NCI-H2196 (cell line): ENCODE measurements around the gene AP5Z1.

ENCODE experiments used
- DNase-seq: peaks from one replicate; lab custom pipeline; 2025; ENCODE audit not compliant: unreplicated experiment; lab: John Stamatoyannopoulos, UW

Gene AP5Z1, protein sequence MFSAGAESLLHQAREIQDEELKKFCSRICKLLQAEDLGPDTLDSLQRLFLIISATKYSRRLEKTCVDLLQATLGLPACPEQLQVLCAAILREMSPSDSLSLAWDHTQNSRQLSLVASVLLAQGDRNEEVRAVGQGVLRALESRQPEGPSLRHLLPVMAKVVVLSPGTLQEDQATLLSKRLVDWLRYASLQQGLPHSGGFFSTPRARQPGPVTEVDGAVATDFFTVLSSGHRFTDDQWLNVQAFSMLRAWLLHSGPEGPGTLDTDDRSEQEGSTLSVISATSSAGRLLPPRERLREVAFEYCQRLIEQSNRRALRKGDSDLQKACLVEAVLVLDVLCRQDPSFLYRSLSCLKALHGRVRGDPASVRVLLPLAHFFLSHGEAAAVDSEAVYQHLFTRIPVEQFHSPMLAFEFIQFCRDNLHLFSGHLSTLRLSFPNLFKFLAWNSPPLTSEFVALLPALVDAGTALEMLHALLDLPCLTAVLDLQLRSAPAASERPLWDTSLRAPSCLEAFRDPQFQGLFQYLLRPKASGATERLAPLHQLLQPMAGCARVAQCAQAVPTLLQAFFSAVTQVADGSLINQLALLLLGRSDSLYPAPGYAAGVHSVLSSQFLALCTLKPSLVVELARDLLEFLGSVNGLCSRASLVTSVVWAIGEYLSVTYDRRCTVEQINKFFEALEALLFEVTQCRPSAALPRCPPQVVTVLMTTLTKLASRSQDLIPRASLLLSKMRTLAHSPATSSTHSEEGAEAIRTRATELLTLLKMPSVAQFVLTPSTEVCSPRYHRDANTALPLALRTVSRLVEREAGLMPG

DNA sequence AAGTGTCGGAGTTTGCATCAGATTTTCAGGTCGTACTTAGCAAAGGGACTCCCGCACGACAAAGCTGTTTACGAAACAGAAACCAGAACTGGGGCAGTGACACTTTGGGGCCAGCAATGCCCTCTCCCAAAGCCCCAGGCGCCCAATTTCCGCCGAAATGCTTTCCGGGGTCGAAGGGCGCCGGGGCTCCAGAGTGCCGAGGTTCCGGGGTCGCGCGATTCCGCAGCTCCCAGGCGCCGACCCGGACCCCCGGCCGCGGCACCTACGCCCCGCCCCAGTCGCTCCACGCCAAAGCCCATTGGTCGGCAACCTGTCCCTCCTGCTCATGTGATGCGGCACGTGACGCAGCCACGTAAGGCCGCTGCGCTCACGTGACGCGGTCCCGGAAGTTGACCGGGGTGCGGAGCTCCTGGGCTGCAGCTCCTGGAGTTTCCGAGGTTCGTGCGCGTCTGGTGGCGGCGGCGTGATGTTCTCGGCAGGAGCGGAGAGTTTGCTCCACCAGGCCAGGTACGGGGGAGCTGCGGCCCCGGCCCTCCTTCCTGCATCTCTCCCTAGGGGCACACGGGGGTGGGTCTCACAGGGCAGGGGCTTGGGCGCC lies at the start of gene AP5Z1:
AP5Z1 (plus strand) TSS at position 374 of the 598 bp plus-strand sequence; CDS start at position 467, 93 bp downstream.
- peak; percentile 95 for DNase-seq

- DNase-seq, result no peak
Measured at GRCh38 chr7:4725850-4726450, 49.5 kb upstream of the AP5Z1 start.

DNA sequence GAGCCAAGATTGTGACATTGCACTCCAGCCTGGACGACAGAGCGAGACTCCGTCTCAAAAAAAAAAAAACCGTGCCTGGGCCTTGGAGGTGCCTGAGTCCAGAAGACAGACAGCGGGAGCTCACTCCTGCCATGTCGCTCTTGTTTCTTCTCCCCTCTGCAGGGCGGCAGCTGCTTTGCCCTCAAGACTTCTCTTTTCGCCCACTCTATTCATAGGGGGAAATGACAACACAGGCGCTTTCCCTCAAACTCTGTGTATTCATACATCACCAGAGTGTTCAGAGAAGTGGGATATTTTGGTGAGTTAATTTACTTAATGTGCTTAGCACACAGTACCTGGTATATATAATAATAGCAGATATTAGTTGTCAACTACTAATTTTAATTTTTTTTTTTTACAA lies 48.9 kb upstream of the AP5Z1 start:
- no peak for DNase-seq

DNA sequence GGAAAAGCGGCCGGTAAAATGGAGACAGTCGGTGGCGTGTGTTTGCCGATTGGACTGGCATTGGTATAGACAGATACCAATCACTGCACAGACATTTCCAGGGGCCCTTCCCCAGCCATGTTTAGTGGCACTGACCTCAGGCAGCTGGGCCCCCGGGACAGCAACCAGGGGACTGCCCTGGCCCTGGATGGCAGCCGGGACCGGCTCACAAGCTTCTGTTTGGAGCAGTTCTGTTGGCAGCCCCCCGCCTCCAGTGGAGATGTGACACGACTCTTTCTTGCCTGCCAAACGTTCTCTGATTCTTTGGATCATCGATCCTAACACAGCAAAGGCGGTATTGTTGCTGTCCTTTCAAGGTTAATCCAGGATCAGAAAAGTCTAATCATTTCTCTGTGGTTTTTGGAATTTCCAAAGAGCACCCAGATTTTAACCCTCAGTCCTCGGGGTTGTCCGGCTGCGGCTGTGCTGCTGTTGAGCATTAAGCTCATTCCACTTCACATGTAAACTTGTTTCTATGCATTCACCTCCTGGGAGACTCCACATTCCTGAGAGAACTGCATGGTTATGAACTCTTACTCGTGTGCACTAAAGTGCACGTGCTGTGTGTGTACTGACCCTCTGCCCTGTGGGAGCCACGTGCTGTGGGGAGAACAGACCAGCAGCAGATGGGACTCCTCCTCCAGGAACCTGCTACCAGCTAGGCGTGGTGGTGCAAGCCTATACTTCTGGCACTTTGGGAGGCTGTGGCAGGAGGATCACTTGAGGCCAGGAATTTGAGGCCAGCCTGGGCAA lies 47.3 kb upstream of the AP5Z1 start:
- no peak for DNase-seq

- DNase-seq, result no peak
Measured at GRCh38 chr7:4729266-4729665, 46.2 kb upstream of the AP5Z1 start.

DNA sequence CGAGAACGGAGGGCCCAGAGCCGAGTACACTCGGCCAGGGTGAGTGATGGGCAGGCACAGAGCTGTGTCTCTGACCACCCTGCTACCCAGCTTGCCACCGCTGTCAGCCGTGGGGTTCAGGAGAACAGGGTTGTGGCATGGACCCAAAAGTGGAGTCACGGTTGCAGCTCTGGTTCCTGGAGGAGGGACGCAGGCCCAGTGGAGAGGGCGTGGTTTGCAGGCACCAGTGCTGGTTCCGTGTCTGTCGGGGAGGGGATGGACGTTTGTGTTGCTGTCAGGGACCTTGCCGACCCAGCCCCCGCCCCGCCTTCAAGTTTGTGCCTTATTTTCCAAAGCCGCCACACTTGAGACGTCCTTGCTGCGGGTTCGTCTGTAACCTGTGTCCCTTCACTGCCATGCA lies 45.1 kb upstream of the AP5Z1 start:
- DNase-seq, result no peak

DNA sequence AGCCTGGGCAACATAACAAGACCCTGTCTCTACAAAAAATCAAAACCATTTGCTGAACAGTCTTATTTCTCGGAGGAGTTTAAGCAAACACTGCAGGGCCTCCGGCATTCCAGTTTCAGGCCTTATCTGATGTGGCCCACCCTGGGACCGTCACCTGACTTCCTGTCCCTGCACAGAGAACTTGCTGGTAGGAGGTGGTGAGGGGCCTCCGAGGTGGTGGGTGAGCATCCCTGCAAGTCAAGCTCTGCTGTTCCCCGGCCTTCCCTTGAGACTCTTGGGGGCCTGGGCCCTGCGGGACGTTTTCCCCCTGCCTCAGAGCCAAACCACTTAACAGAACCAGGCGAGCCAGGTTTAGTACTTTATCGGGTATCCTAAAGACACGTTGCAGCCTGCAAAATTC lies 44.5 kb upstream of the AP5Z1 start:
- no peak for DNase-seq

- no peak for DNase-seq
Measured at GRCh38 chr7:4731803-4732202, 43.6 kb upstream of the AP5Z1 start.

GRCh38 chr7:4733936-4734528 lies 41.4 kb upstream of the AP5Z1 start:
- no peak for DNase-seq

DNA sequence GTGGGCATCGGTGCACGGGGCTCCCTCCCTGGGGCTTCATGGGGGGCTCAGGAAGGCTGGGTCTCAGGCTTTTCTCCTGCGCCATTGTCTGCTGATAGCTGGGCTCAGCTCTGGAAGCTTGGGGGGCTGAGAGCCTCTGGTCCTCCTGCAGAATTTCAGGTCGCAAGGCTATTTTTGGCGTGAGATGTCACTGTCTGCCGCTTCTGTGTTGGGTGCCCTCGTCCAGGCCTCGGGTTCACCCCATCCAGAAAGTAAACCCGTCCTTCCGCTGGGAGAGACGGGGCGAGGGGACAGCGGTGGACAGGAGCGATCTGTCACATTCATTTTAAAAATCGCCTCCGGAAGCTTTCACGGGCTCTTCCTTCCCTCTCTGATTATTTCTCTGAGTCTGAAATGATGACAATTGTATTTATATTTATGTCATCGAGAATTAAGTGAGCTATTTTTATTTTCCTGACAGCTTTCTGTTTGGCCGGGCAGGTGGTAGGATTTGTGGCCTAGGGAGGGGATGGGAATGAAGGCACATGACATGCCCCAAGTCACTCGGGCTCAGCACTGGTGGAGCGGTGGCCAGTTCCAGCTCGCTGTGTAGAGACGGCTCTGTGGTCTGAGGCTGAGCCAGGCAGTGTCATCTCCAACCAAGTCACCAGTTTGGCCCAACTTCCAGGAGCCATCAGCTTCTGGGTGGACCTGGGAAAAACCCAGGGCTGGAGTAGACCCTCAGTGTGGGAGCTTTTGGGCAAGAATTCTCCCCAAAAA lies 40.7 kb upstream of the AP5Z1 start:
- DNase-seq, result no peak

DNA sequence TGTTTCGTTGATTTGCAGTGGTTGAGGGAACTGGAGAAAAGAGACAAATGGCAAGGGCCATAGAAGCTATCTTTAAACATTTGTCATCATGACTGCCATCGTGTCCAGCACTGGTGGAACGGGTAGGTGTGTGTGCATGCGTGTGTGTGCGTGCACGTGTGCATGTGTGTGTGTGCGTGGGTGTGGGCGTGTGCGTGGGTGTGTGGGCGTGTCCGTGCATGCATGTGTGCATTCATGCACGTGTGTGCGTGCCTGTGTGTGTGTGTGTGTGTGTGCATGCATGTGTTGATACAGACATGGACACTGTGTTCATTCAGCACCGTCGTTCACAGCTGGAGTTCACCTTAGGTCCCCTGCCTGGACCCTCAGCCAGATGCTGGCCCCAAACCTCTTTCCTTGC lies 38.1 kb upstream of the AP5Z1 start:
- no peak for DNase-seq

DNA sequence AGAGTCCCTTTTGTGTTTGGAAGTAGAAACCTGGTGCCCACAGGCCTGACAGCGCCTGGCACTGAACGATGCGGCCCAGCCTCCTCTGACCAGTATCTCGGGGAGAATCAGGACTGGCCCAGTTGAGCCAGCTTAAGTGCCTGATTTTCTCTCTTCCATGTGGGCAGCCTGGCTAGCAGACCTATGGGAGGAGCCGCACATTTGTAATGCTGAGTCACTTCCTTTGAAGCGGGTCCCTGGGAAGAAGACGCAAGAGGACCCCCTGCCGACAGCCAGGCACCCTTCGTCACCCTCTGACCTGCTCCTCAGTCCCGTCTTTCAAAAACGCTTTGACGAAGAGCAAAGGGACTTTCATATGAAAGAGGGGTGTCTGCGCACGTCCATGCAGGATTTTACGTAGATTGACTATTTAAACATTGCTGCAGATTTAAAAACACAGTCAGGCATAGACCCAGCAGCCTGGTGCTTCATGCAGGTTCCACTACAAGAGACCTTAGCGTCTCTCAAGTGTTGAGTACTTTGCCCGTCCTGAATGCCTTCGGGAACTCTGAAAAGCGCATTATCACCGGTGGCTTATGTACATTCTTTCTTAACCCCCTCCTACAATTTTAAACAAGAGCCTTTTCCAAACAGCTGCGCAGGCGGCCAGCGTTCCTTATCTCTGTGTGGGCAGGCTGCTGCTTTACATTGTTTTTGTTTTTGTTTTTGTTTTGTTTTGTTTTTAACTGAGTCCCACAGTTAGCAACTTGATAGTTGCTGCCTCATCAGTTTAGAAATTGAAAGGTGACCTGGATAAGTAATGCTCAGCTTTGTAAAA lies 36.5 kb upstream of the AP5Z1 start:
- DNase-seq, result no peak

GRCh38 chr7:4739528-4739992 lies 35.9 kb upstream of the AP5Z1 start:
- no peak for DNase-seq

DNA sequence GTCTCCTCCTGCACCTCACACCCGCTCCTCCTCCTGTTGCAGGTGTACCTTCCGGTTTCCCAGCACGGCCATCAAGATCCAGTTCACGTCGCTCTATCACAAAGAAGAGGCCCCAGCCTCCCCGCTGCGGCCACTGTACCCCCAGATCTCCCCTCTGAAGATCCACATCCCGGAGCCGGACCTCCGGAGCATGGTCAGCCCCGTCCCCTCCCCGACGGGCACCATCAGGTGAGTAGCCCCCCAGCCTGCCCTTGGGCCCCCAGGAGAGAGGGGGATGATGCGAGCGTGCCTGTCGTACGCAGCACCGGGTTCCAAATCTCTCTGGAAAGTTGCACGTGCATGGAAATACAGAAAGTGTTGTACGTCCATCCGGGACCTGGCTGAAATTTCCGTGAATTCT lies 34.6 kb upstream of the AP5Z1 start:
- DNase-seq, result no peak

DNA sequence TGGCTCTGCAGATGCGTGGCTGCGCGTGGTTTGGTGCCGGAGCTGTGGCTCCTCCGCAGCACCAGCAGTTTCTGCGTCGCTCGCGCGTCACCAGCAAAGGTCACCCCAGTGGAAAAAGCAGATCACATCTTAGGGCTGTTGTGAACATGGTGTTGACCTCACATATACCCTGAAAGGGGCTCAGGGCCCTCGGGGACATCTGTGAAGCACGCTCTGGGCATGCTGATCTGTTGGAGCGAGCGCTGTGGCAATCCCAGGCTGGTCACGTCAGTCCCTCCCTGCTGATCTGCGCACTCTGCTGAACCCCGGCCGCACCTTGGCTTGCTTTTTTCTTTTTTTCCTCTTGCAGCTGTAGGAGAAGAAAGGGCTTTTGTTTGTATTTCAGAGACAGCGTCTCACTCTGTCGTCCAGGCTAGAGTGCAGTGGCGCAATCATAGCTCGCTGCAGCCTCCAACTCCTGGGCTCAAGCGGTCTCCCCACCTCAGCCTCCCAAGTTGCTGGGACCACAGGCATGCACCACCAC lies 33.3 kb upstream of the AP5Z1 start:
- DNase-seq, result no peak

DNA sequence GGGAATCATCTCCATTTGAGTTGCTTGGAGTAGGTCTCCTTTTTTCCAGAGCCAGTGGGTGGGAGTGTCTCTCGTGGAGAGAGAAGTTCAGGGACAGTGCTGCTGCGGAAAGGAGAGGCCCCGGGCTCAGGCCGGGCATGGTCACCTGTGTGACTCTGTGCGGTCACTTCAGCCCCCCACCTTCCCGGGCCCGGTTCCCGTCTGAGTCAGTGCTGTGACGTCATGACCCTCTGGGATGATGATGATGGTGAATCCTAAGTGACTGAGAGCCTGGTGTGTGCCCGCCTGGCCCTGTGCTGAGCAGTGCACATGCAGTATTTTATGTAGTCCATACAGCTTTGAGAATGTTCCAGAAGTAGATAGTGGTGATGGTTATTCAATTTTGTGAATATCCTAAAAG lies 32.6 kb upstream of the AP5Z1 start:
- no peak for DNase-seq

DNA sequence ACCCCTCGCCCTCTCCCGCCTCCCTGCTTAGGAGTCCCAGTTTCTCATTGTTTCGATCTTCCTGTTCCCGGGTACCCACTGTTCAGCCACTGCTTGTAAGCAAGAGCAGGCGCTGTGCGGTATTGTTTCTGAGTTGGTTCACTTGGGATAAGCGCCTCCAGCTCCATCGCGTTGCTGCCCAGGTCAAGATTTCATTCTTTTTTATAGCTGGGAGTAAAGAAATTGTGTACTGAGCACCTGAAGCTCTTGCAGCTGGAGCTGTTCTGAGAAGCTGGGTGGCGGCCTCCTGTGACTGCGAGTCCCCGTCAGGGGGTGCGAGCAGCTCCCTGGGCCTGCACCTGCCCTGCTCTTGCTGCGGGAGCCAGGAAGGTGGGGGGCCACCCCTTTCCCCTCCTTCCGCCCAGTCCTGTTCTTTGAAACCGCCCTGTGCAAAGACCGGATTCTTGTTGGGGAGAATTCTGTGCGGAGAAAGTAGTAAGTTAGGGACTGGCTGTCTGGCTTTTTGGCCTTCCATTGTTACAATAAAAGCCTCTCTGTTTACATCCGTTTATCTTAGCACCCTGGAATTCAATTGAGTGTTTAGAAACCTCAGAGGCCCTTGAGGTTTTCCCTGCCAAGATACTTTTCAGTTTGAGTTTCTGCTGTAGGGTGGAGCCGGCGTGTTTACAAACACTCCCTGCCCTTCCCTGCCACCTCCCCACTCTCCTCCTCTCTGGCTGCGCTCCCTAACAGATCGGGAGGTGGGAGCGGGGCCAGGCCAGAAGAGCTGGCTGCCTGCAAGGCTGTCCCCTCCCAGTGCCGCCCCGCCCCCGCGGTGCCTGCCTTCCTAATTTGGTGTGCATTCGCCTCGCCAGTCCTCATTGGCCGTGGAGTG lies 30.8 kb upstream of the AP5Z1 start:
- DNase-seq, result peak; percentile 98
